IMR-90 (cell line): Measurements from ENCODE around the gene SGK2. TPM values are rescaled to one million over a fixed set of nuclear protein-coding genes. Genes with fewer than 3 reads are reported as not detected.

ENCODE experiments used
- ATAC-seq: fragments of 200-7000 bp; cut with Tn5 transposase; 2 replicates; pipeline ENCODE4 v1.9.1; 2020; ENCODE audit warnings: low read depth, mild to moderate bottlenecking, moderate library complexity
- BruUV-seq: library from RNA; stranded (reverse); fragments of 400-500 nt; replicated peaks from 2 replicates; lab custom pipeline; 2021; lab: Mats Ljungman, UMichigan
- CTCF ChIA-PET: fragments of 300-600 bp; formaldehyde crosslinking; extraction: SDS; loops from one replicate; lab custom pipeline; 2021; ENCODE audit warnings: antibody characterized with exemption; lab: Yijun Ruan, JAX
- POLR2A ChIA-PET: fragments of 300-600 bp; sonication (Branson Sonifier 250); formaldehyde crosslinking; loops from one replicate; lab custom pipeline; 2022; ENCODE audit warnings: antibody characterized with exemption; ENCODE audit not compliant: unreplicated experiment; lab: Charles Lee
- DNase-seq: peaks from one replicate; pipeline ENCODE4 v3.0.0; 2013
- H2AFZ ChIP-seq: replicated peaks from 2 replicates; pipeline ENCODE3; 2013; ENCODE audit warnings: low read length, mild to moderate bottlenecking; ENCODE audit not compliant: poor library complexity
- H2AK5ac ChIP-seq: 2 replicates; pipeline ENCODE4 v1.6.1; 2013; ENCODE audit warnings: low read depth, low read length, inconsistent platforms
- H2AK9ac ChIP-seq: replicated peaks from 2 replicates; pipeline ENCODE3; 2013; ENCODE audit warnings: mild to moderate bottlenecking, low read depth, low read length, moderate library complexity; ENCODE audit not compliant: poor library complexity
- H2BK120ac ChIP-seq: 2 replicates; pipeline ENCODE4 v1.6.1; 2013; ENCODE audit warnings: low read depth, low read length, inconsistent platforms
- H2BK15ac ChIP-seq: 3 replicates; pipeline ENCODE4 v1.6.1; 2013; ENCODE audit warnings: low read depth, low read length, inconsistent platforms
- H2BK20ac ChIP-seq: 2 replicates; pipeline ENCODE4 v1.6.1; 2013; ENCODE audit warnings: low read depth, mild to moderate bottlenecking, inconsistent platforms, low read length, moderate library complexity
- H2BK5ac ChIP-seq: 2 replicates; pipeline ENCODE4 v1.6.1; 2013; ENCODE audit warnings: mild to moderate bottlenecking, low read depth, low read length, inconsistent platforms; ENCODE audit not compliant: poor library complexity, severe bottlenecking
- H3K14ac ChIP-seq: replicated peaks from 2 replicates; pipeline ENCODE4 v1.6.1; 2013; ENCODE audit warnings: low read depth, low read length, inconsistent platforms
- H3K18ac ChIP-seq: 2 replicates; pipeline ENCODE4 v1.6.1; 2013; ENCODE audit warnings: low read depth, low read length, control low read depth
- H3K23ac ChIP-seq: 2 replicates; pipeline ENCODE4 v1.6.1; 2013; ENCODE audit warnings: low read depth, low read length, inconsistent platforms
- H3K27ac ChIP-seq: 2 replicates; pipeline ENCODE4 v1.5.1; 2013; ENCODE audit warnings: mild to moderate bottlenecking, control low read depth, low read length; ENCODE audit not compliant: insufficient read depth
- H3K27me3 ChIP-seq: 2 replicates; pipeline ENCODE4 v1.6.1; 2013; ENCODE audit warnings: low read length; ENCODE audit not compliant: control insufficient read depth, insufficient read depth
- H3K36me3 ChIP-seq: 2 replicates; pipeline ENCODE4 v1.6.1; 2013; ENCODE audit warnings: low read length, mixed read lengths; ENCODE audit not compliant: control insufficient read depth, insufficient read depth
- H3K4ac ChIP-seq: 2 replicates; pipeline ENCODE4 v1.6.1; 2013; ENCODE audit warnings: low read depth, low read length, inconsistent platforms
- H3K4me1 ChIP-seq: 2 replicates; pipeline ENCODE4 v1.6.1; 2013; ENCODE audit warnings: low read length, mixed read lengths; ENCODE audit not compliant: control insufficient read depth, insufficient read depth
- H3K4me2 ChIP-seq: 2 replicates; pipeline ENCODE4 v1.6.1; 2013; ENCODE audit warnings: low read depth, mild to moderate bottlenecking, control low read depth, low read length, moderate library complexity
- H3K4me3 ChIP-seq: 2 replicates; pipeline ENCODE4 v1.5.1; 2013; ENCODE audit warnings: low read depth, mild to moderate bottlenecking, control low read depth, low read length, moderate library complexity; ENCODE audit not compliant: insufficient read depth
- H3K56ac ChIP-seq: 2 replicates; pipeline ENCODE4 v1.6.1; 2013; ENCODE audit warnings: low read length, inconsistent platforms; ENCODE audit not compliant: insufficient read depth; ENCODE audit errors: extremely low read depth
- H3K79me1 ChIP-seq, 2 experiments: 2 replicates each; pipeline ENCODE4 v1.6.1; 2013; ENCODE audit warnings: low read length in 2 of 2, inconsistent platforms in 1 of 2, low read depth in 1 of 2
- H3K9ac ChIP-seq: 2 replicates; pipeline ENCODE4 v1.6.1; 2013; ENCODE audit warnings: low read depth, low read length, control low read depth
- H3K9me1 ChIP-seq: 2 replicates; pipeline ENCODE4 v1.6.1; 2013; ENCODE audit warnings: low read length, inconsistent platforms; ENCODE audit not compliant: insufficient read depth
- H3K9me3 ChIP-seq: 2 replicates; pipeline ENCODE4 v1.6.1; 2013; ENCODE audit warnings: low read length; ENCODE audit not compliant: control insufficient read depth, insufficient read depth
- H4K20me1 ChIP-seq: 2 replicates; pipeline ENCODE4 v1.6.1; 2013; ENCODE audit warnings: low read length, inconsistent platforms; ENCODE audit not compliant: insufficient read depth
- H4K5ac ChIP-seq: 2 replicates; pipeline ENCODE4 v1.6.1; 2013; ENCODE audit warnings: mild to moderate bottlenecking, low read depth, low read length, control low read depth
- H4K8ac ChIP-seq, 2 experiments: 2 replicates each; pipeline ENCODE4 v1.6.1; 2013; ENCODE audit warnings: low read depth in 2 of 2, low read length in 2 of 2, control low read depth in 1 of 2, inconsistent platforms in 1 of 2
- H4K91ac ChIP-seq: 2 replicates; pipeline ENCODE4 v1.6.1; 2013; ENCODE audit warnings: low read depth, low read length, inconsistent platforms; ENCODE audit not compliant: insufficient read depth
- RAD21 ChIP-seq: IDR thresholded peaks from 2 replicates; pipeline ENCODE4 v1.6.1; 2012; ENCODE audit warnings: low read length, improper control_type of control experiment
- WGBS, 2 experiments: methylation state at CpG; one replicate each; pipeline versions ENCODE4 v1.1.5 to v1.1.7; 2013; ENCODE audit warnings: missing lambda C conversion rate in 2 of 2; ENCODE audit not compliant: insufficient read length in 1 of 2; ENCODE audit errors: extremely low coverage in 2 of 2; 5-methylcytosine and 5-hydroxymethylcytosine counted together
- dilution Hi-C: fragments of 300-500 bp; cut with HindIII; formaldehyde crosslinking; loops from one replicate; pipeline ENCODE4 v1.14.3; 2018; ENCODE audit warnings: low sequenced_read_pairs; ENCODE audit not compliant: unreplicated experiment
- in situ Hi-C: fragments of 300-500 bp; cut with MboI; formaldehyde crosslinking; loops from 3 replicates; pipeline ENCODE4 v1.14.3; 2019; ENCODE audit warnings: low sequenced_read_pairs, inconsistent platforms, mixed read lengths
- intact Hi-C: fragments of 100-400 bp; cut with micrococcal nuclease; formaldehyde crosslinking; loops from 2 replicates; pipeline ENCODE4 v1.10.0; 2022
- polyA plus RNA-seq, 3 experiments: library from polyadenylated mRNA; depleted of rRNA; stranded (reverse); fragments of >200 nt; gene quantifications; 2 replicates each; pipeline ENCODE4 v1.2.3, GENCODE V29; 2012; ENCODE audit warnings: low replicate concordance in 1 of 3
- total RNA-seq: library from RNA; depleted of rRNA; stranded (reverse); fragments of >200 nt; gene quantifications from 2 replicates; pipeline ENCODE4 v1.2.3, GENCODE V29; 2012

SGK2 gene
- total and polyA plus RNA-seq, 2 of the 4 experiments (the other 2 are of a cell fraction) = under 0.01 to 0.10 TPM

DNA sequence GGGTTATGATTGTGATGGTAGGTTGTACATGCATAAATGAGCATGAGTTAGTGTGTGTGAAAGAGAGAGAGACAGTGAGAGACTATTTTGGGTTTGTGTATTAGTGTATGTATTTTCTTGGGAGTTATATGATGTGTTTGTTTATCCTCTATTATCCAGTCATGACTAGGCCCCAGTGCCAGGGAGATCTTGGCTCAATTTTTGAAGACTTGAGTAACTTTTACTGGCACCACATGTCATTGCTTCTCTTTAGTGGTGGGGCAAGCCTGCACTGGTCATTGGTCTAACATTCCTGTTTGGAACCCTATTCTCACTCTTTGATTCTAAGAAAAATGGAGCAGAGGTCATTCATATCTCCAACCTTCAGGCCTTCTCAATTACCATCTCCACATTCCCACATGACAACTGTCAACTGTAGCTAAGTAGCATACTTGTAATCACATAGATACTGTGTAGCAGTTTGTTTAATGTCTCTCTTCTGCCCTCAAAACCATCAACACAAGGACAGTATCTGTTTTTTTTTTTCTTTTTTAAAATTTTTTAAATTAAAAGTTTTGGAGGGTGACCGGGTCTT is 42.5 kb upstream of the SGK2 start:
- Histone ChIP-seq H2AK5ac (no peak overlapping the region), H3K27ac (no peak overlapping the region), H4K8ac (no peak overlapping the region), H2AK9ac (no peak overlapping the region), H3K4ac (no peak overlapping the region), H3K9me3 (no peaks in the 10 kb centered on the region), H2AFZ (no peak overlapping the region), H3K23ac (no peak overlapping the region), H3K14ac (no peak overlapping the region), H3K36me3 (no peaks in the 10 kb centered on the region), H2BK5ac (no peak overlapping the region), H3K4me2 (no peak overlapping the region), H3K9me1 (peaks cover 5% of the 10 kb centered on the region), H4K5ac (no peak overlapping the region), H4K91ac (no peak overlapping the region), H3K4me3 (no peak overlapping the region), H3K9ac (no peak overlapping the region), H3K27me3 (no peaks in the 10 kb centered on the region), H3K56ac (no peak overlapping the region), H2BK20ac (no peak overlapping the region), H4K20me1 (no peaks in the 10 kb centered on the region), H3K79me1 (peaks cover 0 to 9% of the 10 kb centered on the region in 2 experiments; a peak in 2 of 4 replicates), H2BK120ac (no peak overlapping the region), H2BK15ac (no peak overlapping the region), H3K4me1 (0 out of 2 replicates have a peak, but pooled peaks cover 4% of the 10 kb centered on the region), H3K18ac (no peak overlapping the region)
- DNase-seq = no peak
- no peak for ATAC-seq
- ChIA-PET CTCF (no interaction called here), POLR2A (interaction anchor here (0.6 kb wide), 1 partner anchor 33 kb away, joined by 4 read pairs; no protein-coding TSS in a partner anchor)
- dilution Hi-C loops = no loop called here
- in situ Hi-C loops = no loop called here
- no TSS peak for BruUV-seq
- TF ChIP-seq RAD21 = no peak
- intact Hi-C loops = no loop called here
- no CpG with 5 or more reads among the region's 1 CpG for WGBS, 2 experiments
